Left lung (tissue), 10 donors: Measurements from ENCODE around the gene WDR45. TPM values are rescaled to one million over a fixed set of nuclear protein-coding genes. Genes with fewer than 3 reads are reported as not detected.
A peak's percentile ranks its signal among the peaks of the same experiment; 100 is the strongest.

Experiments
- ATAC-seq: fragments of 200-7000 bp; cut with Tn5 transposase; one replicate; pipeline ENCODE4 v1.9.1; 2020; ENCODE audit warnings: moderate library complexity
- DNase-seq, 4 donors: peaks; one replicate each; pipeline ENCODE4 v3.0.0-alpha.2; 2013 to 2020
- H3K27ac ChIP-seq, 2 donors: fragments of 200-600 bp; sonication (generic) in 1 of 2; one replicate each; pipeline versions ENCODE4 v1.5.0 to v1.8.0; 2020 to 2021
- H3K27me3 ChIP-seq, 2 donors: fragments of 200-600 bp; sonication (generic) in 1 of 2; one replicate each; pipeline versions ENCODE4 v1.5.0 to v1.8.0; 2020 to 2021
- H3K36me3 ChIP-seq, 2 donors: fragments of 200-600 bp; sonication (generic) in 1 of 2; one replicate each; pipeline versions ENCODE4 v1.5.0 to v1.8.0; 2020 to 2021
- H3K4me1 ChIP-seq, 2 donors: fragments of 200-600 bp; one replicate each; pipeline ENCODE4 v1.8.0; 2021
- H3K4me3 ChIP-seq, 2 donors: fragments of 200-600 bp; sonication (generic) in 1 of 2; one replicate each; pipeline versions ENCODE4 v1.5.0 to v1.8.0; 2020 to 2021; ENCODE audit warnings: mild to moderate bottlenecking in 1 of 2
- H3K9me3 ChIP-seq, 2 donors: fragments of 200-600 bp; sonication (generic) in 1 of 2; one replicate each; pipeline versions ENCODE4 v1.5.0 to v1.8.0; 2020 to 2021
- CTCF ChIP-seq, 2 donors: fragments of 200-600 bp; sonication (generic) in 1 of 2; IDR thresholded peaks; one replicate each; pipeline versions ENCODE4 v1.5.0 to v1.8.0; 2021; ENCODE audit warnings: antibody characterized with exemption in 2 of 2
- intact Hi-C, 2 donors: fragments of 100-400 bp; cut with DNase I; formaldehyde crosslinking; loops; one replicate each; pipeline versions ENCODE4 v1.11.2 to v1.14.2; 2022
- polyA plus RNA-seq, 6 donors: library from polyadenylated mRNA; unstranded; fragments of 120-200 nt; gene quantifications; one replicate each; pipeline ENCODE4 v1.2.1, GENCODE V29; 2013; ENCODE audit not compliant: insufficient read length in 6 of 6
- total RNA-seq, 2 donors: library from RNA; stranded (reverse); fragmentation: NEBNext Ultra II Directional; extraction: Animal tissue kit (Norgen Biotek cat#: 25700); gene quantifications; one replicate each; pipeline ENCODE4 v1.2.1, GENCODE V29; 2021
- donor health status: DM: no; HTN: yes; CAD: no.
- donor health status: DM: no; HTN: no; CAD: no.

The WDR45 gene
- total and polyA plus RNA-seq, 8 donors: 45.8 to 61.5 (median 48.2) TPM

- Histone ChIP-seq H3K27me3 (no peaks in the 10 kb centered on the region), H3K36me3 (peaks cover 0 to 5% of the 10 kb centered on the region in 2 donors), H3K9me3 (no peaks in the 10 kb centered on the region), H3K4me1 (peaks cover 0 to 4% of the 10 kb centered on the region in 2 donors), H3K4me3 (no peak overlapping the region), H3K27ac (no peak overlapping the region)
- DNase-seq (no peak), ATAC-seq (no peak)
- TF ChIP-seq CTCF (IDR thresholded peaks at IDR 0.05): no peak
- intact Hi-C loops: no loop called here
These were observed 2.7 kb upstream of the WDR45 start for GRCh38 chrX:49082271-49082871.

GRCh38 chrX:49077941-49078340 is 1.7 kb downstream of the WDR45 start:
- intact Hi-C loops: no loop called here
- Histone ChIP-seq H3K27me3 (no peaks in the 10 kb centered on the region), H3K27ac (no peak overlapping the region), H3K36me3 (peaks cover 0 to 27% of the 10 kb centered on the region in 2 donors), H3K4me3 (no peak overlapping the region), H3K4me1 (peaks cover 0 to 9% of the 10 kb centered on the region in 2 donors), H3K9me3 (no peaks in the 10 kb centered on the region)
- no peak for TF ChIP-seq CTCF (IDR thresholded peaks at IDR 0.05)
- no peak for ATAC-seq
- no peak for DNase-seq

GRCh38 chrX:49075347-49075746 is 4.3 kb downstream of the WDR45 start:
- ATAC-seq: no peak

GRCh38 chrX:49073601-49074575 is 5.8 kb downstream of the WDR45 start, which contains the start of gene PRAF2:
Gene PRAF2 (minus strand): TSS chrX:49074002. CDS start chrX:49073987, 15 bp downstream.
- ATAC-seq: peak; percentile 89
- DNase-seq: peak; percentile 83 to 96 (median 94)
- H3K27ac ChIP-seq: peak within 1 kb of the TSS; percentile 53 to 78
- peak within 1 kb of the TSS; percentile 35 to 58 for H3K4me3 ChIP-seq
- peaks cover 0 to 27% of the 10 kb centered on the region in 2 donors for H3K36me3 ChIP-seq
- TF ChIP-seq CTCF (IDR thresholded peaks at IDR 0.05): no peak
- no peaks in the 10 kb centered on the region for H3K9me3 ChIP-seq
- peaks cover 0 to 8% of the 10 kb centered on the region in 2 donors for H3K4me1 ChIP-seq
- no peaks in the 10 kb centered on the region for H3K27me3 ChIP-seq
- intact Hi-C loops: no loop called here

More at GRCh38 chrX:49075347-49075746, 4.3 kb downstream of the WDR45 start:
- intact Hi-C loops: no loop called here
- no peak overlapping the region for H3K27ac ChIP-seq
- peaks cover 0 to 27% of the 10 kb centered on the region in 2 donors for H3K36me3 ChIP-seq
- H3K4me1 ChIP-seq: peaks cover 0 to 9% of the 10 kb centered on the region in 2 donors
- H3K27me3 ChIP-seq: no peaks in the 10 kb centered on the region
- DNase-seq: no peak
- no peaks in the 10 kb centered on the region for H3K9me3 ChIP-seq
- TF ChIP-seq CTCF (IDR thresholded peaks at IDR 0.05): no peak
- no peak overlapping the region for H3K4me3 ChIP-seq

GRCh38 chrX:49072712-49073095 is 7.0 kb downstream of the WDR45 start:
- Histone ChIP-seq H3K4me1 (peaks cover 0 to 5% of the 10 kb centered on the region in 2 donors), H3K27ac (peak overlapping the region in 1 of 2 donors; percentile 28), H3K27me3 (no peaks in the 10 kb centered on the region), H3K9me3 (no peaks in the 10 kb centered on the region), H3K36me3 (peaks cover 0 to 26% of the 10 kb centered on the region in 2 donors), H3K4me3 (peak overlapping the region; percentile 35 to 58)
- no peak for TF ChIP-seq CTCF (IDR thresholded peaks at IDR 0.05)
- ATAC-seq (no peak), DNase-seq (no peak)
- intact Hi-C loops: no loop called here
